Measurements from ENCODE around the gene SLC38A8.

The SLC38A8 gene

DNA sequence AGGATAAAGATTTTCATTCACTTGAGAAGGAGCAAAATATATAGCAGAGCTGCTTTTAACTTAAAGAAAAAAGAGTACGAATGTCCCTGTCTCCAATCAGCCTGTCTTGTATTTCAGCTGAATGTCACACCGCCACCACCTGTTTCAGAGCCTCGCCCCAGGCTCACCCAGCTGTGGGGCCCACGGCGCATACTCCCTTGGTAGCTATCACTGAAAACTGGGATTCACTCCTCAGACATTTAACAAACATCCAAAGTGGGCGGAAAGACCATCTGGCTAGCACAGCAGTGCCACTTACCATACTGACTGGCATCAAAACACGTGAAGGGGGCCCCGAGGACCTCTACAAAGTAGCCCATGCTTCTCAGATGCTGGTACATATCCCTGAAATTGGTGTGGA lies 25.4 kb upstream of the SLC38A8 start:
- DNase-seq = no peak

DNA sequence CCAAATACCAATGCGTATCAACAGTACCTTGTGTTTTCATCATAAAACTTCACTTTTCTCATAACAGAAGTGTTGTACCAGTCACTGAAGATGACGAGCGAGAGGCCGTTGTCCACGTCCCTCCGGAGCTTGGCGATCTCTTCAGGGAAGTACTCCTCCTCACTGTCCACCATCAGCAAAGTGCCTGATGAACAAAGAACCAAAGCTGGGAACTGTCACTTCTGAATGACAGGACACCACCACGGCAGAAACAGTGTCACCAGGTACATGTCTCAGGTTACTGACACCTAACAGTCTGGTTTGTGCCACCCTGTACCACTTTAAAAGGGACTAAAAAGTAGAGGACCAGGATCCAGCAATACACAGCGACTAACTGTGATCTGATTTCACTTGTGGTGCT lies 25.0 kb upstream of the SLC38A8 start:
- no peak for DNase-seq

DNA sequence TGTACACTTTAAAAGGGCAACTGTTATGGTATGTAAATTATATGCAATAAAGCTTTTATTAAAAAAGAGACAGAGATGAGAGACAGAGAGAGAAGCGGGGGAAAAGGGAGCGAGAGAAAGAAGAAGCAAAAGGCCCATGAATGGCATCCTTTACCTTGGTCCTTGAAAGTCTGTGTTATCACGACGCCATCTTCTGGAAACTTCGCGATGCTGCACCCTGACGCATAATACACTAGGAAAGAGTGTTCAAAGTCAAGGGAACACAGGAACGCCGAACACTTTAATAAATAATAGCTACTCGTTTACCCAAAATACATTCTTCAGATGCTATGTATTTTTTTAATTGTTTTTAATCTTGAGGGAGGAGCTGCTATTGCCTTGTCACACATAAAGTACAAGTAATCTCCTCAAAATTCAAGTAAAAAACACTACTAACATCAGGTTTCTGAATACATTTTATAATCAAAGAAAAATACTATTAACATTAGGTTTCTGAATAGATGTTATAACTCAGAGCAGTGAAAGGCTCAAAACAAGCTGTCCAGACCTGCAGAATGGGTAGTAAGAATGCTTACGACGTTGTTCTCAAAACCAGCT lies 23.0 kb upstream of the SLC38A8 start:
- DNase-seq = no peak

- DNase-seq = no peak
These were observed 21.4 kb upstream of the SLC38A8 start for GRCh38 chr16:84063980-84064379.

GRCh38 chr16:84062734-84063640 lies 20.4 kb upstream of the SLC38A8 start:
- no peak for DNase-seq

DNA sequence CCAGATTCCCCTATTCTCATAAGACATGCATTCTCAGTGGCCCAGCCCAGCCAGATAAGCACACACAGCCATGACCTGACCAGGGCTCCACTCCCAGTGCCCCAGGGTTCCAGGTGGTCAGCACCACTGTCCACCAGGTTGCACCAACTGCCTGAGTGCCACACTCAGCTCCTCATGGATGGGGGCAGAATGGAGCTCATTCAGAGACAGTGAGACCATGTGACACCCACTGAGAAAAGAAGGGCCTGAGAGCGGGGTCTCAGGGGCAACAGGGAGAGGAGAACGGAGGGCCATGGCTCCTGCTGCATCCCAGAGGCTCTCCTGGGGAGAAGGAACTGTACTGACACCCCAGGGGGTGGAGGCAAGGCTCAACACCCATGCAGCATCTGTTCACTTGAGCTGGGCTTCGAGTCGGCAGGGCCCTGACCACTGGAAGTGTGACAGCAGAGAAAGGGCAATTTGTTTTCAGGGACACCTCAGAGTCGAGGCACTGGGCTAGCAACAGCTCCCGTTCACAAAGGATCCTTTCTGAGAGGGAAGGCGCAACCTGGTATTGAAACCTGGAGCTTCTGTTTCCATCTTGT lies 18.7 kb upstream of the SLC38A8 start:
- DNase-seq = no peak

- no peak for DNase-seq
These were observed 17.6 kb upstream of the SLC38A8 start for GRCh38 chr16:84059946-84060901.

- DNase-seq = no peak
These were observed 16.5 kb upstream of the SLC38A8 start for GRCh38 chr16:84059111-84059510.

- DNase-seq = no peak
These were observed 16.1 kb upstream of the SLC38A8 start for GRCh38 chr16:84058664-84059063.

- DNase-seq = no peak
These were observed 15.6 kb upstream of the SLC38A8 start for GRCh38 chr16:84058211-84058610.

- DNase-seq = no peak
These were observed 14.3 kb upstream of the SLC38A8 start for GRCh38 chr16:84056933-84057332.

DNA sequence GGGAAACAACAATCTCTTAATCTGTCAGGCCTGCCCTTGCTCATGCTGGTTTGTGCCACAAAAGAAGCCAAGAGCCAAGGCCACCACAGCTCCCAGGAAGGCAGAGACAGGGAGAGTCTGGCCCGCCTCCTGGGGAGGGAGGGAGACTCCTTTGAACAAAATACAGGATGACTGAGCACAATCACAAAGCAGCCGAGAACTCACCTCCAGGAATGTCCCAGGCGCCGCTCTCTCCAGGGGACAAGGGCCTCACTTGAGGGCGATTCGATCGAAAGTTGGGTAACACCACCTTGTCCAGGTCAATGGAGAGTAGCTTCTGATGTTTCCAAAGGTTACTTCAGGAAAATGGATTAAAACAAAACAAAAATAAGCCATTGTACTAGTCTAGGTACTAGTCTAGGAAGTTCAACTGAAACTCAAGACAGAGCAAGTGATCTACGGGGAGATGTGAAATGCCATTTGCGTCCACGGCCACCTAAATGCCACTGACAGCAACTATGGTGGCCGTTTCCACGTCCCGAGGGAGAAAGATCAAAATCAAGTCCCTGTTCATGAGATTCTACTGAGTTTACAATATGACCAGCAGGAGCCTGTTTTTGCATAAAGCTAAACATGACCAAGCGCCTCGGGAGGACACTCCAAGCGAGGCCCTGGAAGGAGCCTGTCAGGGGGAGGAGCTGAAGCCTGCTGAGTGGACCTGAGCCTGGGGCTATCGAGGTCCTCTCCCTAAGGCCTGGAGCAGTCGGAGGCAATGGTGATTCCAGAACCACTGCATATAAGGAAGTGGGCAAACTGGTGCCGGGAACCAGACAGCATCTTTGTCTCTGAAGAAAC lies 13.4 kb upstream of the SLC38A8 start:
- no peak for DNase-seq

GRCh38 chr16:84055366-84055765 lies 12.8 kb upstream of the SLC38A8 start:
- no peak for DNase-seq

DNA sequence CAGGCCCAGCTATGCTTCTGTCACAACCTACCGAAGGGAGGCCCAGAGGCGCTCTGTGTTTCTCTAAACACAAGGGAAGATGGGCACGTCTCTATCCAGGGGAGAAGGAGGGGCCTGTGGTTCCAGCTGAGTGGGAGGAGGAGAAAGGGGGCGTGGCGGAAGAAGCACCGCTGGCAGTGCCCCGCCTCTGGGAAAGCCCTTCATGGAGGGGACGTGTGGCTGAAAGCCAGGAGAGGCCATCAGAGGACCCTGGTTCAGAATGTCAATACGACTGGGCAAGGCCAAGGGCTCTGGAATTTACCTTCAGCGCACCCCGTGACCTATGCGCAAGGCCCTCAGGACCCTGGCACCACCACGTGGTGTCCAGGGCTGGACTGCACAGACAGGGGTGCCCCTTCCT lies 12.3 kb upstream of the SLC38A8 start:
- no peak for DNase-seq

DNA sequence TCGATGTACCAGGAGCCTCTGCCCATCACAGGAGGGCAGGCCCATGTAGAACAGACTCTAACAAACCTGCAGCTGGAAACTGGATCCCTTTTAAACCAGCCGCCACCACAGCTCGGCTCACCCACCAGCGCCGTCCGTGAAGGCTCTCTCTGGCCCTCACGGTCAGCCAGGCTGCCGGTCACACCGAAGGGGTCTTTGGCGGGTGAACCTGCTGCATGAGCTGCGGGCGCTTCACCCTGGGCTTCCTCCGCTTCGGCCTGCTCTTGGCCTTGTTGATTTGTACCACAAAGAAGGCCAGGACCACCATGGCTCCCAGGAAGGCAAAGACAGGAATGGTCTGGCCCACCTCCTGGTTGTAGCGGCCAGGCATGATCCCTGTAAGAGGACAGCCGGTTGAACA lies 11.7 kb upstream of the SLC38A8 start:
- no peak for DNase-seq

DNA sequence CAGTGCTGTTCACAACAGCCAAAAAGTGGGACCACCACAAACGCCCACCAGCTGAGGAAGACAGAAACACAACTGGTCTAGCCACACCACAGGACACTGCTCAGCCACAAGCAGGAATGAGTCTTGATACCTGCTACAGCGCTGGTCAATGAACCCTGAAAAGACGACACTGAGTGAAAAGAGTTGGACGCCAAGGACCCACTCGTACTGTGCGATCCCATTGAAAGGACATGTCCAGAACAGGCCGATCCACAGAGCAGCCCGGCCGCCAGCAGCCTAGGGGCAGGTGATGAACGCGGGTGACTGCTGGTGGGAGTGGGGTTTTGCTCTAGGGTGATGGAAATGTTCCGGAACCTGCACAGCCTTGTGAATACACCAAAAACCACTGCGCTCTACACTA lies 10.6 kb upstream of the SLC38A8 start:
- no peak for DNase-seq

DNA sequence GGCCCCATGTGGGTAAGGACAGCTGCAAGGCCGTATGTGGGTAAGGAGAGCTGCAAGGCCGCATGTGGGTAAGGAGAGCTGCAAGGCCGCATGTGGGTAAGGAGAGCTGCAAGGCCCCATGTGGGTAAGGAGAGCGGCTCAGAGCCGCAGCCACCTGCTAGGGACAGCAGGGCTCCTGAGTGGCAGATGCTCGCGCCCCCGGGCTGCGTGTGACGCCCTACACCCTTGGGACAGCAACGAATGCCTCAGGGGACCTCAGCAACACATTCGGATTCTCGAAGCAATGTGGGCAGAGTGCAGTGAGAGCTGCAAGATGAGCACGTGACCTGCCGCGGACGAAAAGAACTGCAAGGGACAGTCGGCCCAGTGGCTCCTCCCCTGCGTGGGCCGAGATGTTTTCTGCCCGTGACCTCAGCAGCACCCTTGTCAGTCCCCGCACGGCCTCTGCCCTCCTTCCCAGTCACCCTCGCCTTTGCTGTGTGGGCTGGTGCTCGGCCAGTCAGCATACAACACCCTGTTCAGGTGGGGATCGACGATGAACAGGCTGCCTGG lies 9.6 kb upstream of the SLC38A8 start:
- no peak for DNase-seq

DNA sequence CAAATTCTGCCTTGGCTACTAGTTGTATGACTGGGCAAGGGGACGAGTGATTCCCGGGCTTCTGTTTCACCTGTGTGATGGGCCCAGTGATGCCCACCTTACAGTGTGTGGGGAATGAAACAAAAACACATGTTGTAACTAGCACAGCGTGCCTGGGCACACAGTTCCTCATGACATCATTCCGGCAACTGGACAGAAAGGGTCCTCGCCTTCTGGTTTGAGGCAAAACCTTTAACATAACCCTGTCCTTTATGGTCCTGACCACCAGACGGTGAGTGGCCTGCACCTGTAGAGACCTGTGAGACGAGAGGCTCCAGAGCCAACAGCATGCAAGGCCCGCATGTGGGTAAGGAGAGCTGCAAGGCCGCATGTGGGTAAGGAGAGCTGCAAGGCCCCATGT lies 7.7 kb upstream of the SLC38A8 start:
- DNase-seq = no peak

GRCh38 chr16:84049403-84050060 lies 6.9 kb upstream of the SLC38A8 start:
- no peak for DNase-seq

DNA sequence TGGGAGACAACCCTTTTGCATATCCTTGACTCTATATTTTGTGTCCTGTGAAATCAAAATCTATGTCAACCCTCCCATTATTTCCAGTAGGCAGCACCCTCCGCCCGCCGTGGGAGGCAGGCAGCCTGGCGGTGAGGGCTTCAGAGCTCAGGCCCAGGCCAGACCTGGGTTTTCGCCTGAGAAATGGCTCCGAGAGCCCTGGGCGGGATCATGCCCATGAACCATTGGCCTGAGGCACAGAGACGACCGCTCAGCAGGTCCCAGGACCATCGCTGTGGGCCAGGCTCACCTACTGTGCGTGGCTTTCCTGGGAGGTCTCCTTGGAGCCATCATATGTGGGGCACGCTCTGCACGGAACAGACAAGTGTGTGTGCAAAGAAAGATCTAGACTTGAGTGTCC lies 6.3 kb upstream of the SLC38A8 start:
- DNase-seq = no peak

GRCh38 chr16:84048270-84048669 lies 5.7 kb upstream of the SLC38A8 start:
- DNase-seq = no peak
